Spleen (tissue), 11 donors: ENCODE results near the gene ZFYVE26. TPM values are rescaled to one million over a fixed set of nuclear protein-coding genes. Genes with fewer than 3 reads are reported as not detected.

Experiments used
- DNase-seq: peaks from one replicate; pipeline ENCODE4 v3.0.0-alpha.2; 2020
- H3K27ac ChIP-seq, 8 donors: fragments of 200-600 bp; sonication (generic) in 7 of 8; 1 replicate in 4 of 8; 2 replicates in 4 of 8; pipeline versions ENCODE4 v1.5.0 to v1.8.0; 2016 to 2021; ENCODE audit warnings: inconsistent platforms in 4 of 8, mild to moderate bottlenecking in 4 of 8, moderate library complexity in 1 of 8
- H3K27me3 ChIP-seq, 7 donors: fragments of 200-600 bp; sonication (generic) in 6 of 7; replicated peaks in 1 of 7; 1 replicate in 4 of 7; 2 replicates in 3 of 7; pipeline versions ENCODE4 v1.5.0 to v1.8.0; 2016 to 2021; ENCODE audit warnings: inconsistent platforms in 3 of 7, mild to moderate bottlenecking in 1 of 7
- H3K36me3 ChIP-seq, 6 donors: fragments of 200-600 bp; sonication (generic) in 5 of 6; 1 replicate in 4 of 6; 2 replicates in 2 of 6; pipeline versions ENCODE4 v1.5.0 to v1.8.0; 2016 to 2021; ENCODE audit warnings: inconsistent platforms in 2 of 6
- H3K4me1 ChIP-seq, 6 donors: fragments of 200-600 bp; sonication (generic) in 5 of 6; 1 replicate in 3 of 6; 2 replicates in 3 of 6; pipeline versions ENCODE4 v1.5.0 to v1.8.0; 2016 to 2021; ENCODE audit warnings: inconsistent platforms in 3 of 6
- H3K4me3 ChIP-seq, 8 donors: fragments of 200-600 bp; sonication (generic) in 7 of 8; 1 replicate in 4 of 8; 2 replicates in 4 of 8; pipeline versions ENCODE4 v1.5.0 to v1.8.0; 2016 to 2021; ENCODE audit warnings: inconsistent platforms in 4 of 8, mild to moderate bottlenecking in 4 of 8, moderate library complexity in 2 of 8
- H3K9me3 ChIP-seq, 8 donors: fragments of 200-600 bp; sonication (generic) in 7 of 8; 1 replicate in 4 of 8; 2 replicates in 4 of 8; pipeline versions ENCODE4 v1.5.0 to v1.8.0; 2016 to 2021; ENCODE audit warnings: inconsistent platforms in 4 of 8
- POLR2A ChIP-seq, 3 donors: fragments of 450-650 bp; IDR thresholded peaks; one replicate each; pipeline ENCODE4 v1.5.1; 2017; ENCODE audit warnings: antibody characterized with exemption in 3 of 3, mild to moderate bottlenecking in 1 of 3
- POLR2AphosphoS5 ChIP-seq, 3 donors: sonication (generic); formaldehyde crosslinking; IDR thresholded peaks; one replicate each; pipeline ENCODE4 v1.5.1; 2017; ENCODE audit warnings: antibody characterized with exemption in 3 of 3
- WGBS, 5 donors: extraction: QIAGEN DNeasy Blood & Tissue Kit in 3 of 5; methylation state at CpG; one replicate each; pipeline versions ENCODE4 v1.1.5 to v1.1.7; 2013 to 2018; 5-methylcytosine and 5-hydroxymethylcytosine counted together
- intact Hi-C: fragments of 100-400 bp; cut with DNase I; formaldehyde crosslinking; loops from one replicate; pipeline ENCODE4 v1.15.0; 2023; ENCODE audit warnings: low total_unique reads
- polyA plus RNA-seq, 3 donors: library from polyadenylated mRNA; stranded (reverse); fragments of 200-250 nt; gene quantifications; one replicate each; pipeline ENCODE4 v1.2.1, GENCODE V29; 2013
- total RNA-seq, 7 donors: library from RNA; depleted of rRNA in 3 of 7; stranded (reverse); fragments of >200 nt in 3 of 7; fragmentation: NEBNext Ultra II Directional in 4 of 7; extraction: Animal tissue kit (Norgen Biotek cat#: 25700) in 4 of 7; gene quantifications; one replicate each; pipeline versions ENCODE4 v1.1.0 to v1.2.1, GENCODE V29; 2016 to 2021
- TF ChIP-seq, protein P1 (sequence below), 11 experiments: fragments of 200-600 bp in 7 of 11; fragments of 450-650 bp in 4 of 11; sonication (generic) in 4 of 11; IDR thresholded peaks in 8 of 11; conservative IDR thresholded peaks in 3 of 11; 1 replicate in 7 of 11; 2 replicates in 4 of 11; pipeline versions ENCODE4 v1.4.0 to v1.8.0; 2016 to 2021; ENCODE audit warnings: antibody characterized with exemption in 11 of 11, inconsistent platforms in 4 of 11, mild to moderate bottlenecking in 1 of 11
- donor health status: healthy with polysubstance abuse.
- donor health status: DM: no; HTN: no; CAD: no; lungs with moderate emphysema.
- donor health status: DM: no; HTN: no; CAD: no.
- donor health status: Bipolar disorder and iron deficiency.
- donor health status: healthy.
- donor health status: DM: no; HTN: no; CAD: no.
- donor health status: DM: yes; HTN: yes; CAD: no.

Gene ZFYVE26
- total and polyA plus RNA-seq, 10 donors, result 3.6 to 43.5 (median 35.5) TPM

DNA sequence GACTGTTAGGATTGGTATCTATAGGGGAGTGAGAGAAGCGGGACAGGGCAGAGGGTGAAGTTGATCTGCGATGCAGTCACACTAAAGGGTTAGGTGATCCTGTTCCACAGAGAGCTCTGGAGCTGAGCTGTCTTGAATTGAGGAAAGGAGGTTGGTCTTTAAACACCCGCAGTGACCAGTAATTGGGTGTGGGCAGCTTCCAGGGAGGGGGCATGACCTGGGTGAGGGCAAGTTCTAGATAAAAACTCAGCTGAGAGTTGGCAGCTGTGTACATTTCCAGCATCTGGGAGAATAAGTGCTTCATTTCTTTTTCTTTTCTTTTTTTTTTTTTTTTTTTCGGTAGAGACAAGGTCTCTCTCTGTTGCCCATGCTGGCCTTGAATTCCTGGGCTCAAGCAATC is 79.6 kb downstream of the ZFYVE26 start:
- Histone ChIP-seq H3K27ac (no peak overlapping the region), H3K27me3 (no peaks in the 10 kb centered on the region), H3K4me1 (no peaks in the 10 kb centered on the region), H3K36me3 (no peaks in the 10 kb centered on the region), H3K9me3 (no peaks in the 10 kb centered on the region), H3K4me3 (no peak overlapping the region)
- WGBS, 5 donors, result 75 to 94% (median 82%) methylated on average over 3 to 4 of the region's 4 CpGs
- TF ChIP-seq POLR2A (IDR thresholded peaks at IDR 0.05) (no peak), POLR2AphosphoS5 (IDR thresholded peaks at IDR 0.05) (no peak)
- TF ChIP-seq, protein P1, sequence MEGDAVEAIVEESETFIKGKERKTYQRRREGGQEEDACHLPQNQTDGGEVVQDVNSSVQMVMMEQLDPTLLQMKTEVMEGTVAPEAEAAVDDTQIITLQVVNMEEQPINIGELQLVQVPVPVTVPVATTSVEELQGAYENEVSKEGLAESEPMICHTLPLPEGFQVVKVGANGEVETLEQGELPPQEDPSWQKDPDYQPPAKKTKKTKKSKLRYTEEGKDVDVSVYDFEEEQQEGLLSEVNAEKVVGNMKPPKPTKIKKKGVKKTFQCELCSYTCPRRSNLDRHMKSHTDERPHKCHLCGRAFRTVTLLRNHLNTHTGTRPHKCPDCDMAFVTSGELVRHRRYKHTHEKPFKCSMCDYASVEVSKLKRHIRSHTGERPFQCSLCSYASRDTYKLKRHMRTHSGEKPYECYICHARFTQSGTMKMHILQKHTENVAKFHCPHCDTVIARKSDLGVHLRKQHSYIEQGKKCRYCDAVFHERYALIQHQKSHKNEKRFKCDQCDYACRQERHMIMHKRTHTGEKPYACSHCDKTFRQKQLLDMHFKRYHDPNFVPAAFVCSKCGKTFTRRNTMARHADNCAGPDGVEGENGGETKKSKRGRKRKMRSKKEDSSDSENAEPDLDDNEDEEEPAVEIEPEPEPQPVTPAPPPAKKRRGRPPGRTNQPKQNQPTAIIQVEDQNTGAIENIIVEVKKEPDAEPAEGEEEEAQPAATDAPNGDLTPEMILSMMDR (IDR thresholded peaks at IDR 0.05 in 8 of 11, conservative IDR thresholded peaks at IDR 0.05 in 3 of 11), result no peak
- intact Hi-C loops, result no loop called here
- DNase-seq, result no peak

DNA sequence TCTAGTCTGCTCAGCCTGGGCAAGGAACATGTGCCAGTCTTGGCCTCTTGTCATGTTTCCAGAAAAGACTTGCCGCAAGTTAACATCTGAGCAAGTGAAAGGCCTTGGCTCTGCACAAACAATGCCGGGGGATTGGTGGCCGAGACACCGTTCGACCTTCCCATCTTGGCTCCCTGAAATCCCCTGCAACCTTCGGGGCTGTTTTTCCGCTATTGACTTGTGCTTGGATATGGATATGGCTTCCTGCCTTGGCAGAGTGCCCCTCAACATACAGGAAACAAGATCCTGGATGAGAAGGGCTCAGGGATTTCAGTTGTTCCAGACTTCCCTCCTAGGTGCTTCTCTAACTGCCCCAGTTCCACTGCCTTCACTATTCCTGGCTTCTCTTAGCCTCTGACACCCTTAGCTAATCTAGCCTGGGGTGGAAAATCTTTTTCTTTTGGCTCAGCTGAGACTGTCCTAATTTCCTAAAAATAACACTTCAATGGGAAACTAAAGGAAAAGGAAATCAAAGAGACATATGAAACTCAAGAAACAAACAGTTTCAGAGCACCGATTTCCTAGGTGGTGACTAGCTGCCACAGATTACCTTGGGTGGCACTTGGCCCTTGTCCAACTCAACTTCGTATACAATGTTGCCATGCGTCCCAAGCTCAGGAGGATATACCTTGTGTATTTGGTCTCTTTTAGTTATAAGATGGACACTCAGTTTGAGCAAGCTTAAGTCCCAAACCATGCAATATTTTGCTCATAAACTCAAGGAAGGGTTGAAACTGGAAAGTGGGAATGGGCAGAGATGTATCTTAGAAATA is 80.8 kb downstream of the ZFYVE26 start:
- no peak for DNase-seq
- H3K4me3 ChIP-seq, result no peak overlapping the region
- peak overlapping the region in 5 of 8 donors; percentile 34 to 59 (median 48) for H3K27ac ChIP-seq
- H3K36me3 ChIP-seq, result no peaks in the 10 kb centered on the region
- intact Hi-C loops, result no loop called here
- 76 to 87% (median 78%) methylated on average over 10 of the region's 10 CpGs for WGBS, 5 donors
- H3K9me3 ChIP-seq, result no peaks in the 10 kb centered on the region
- TF ChIP-seq POLR2AphosphoS5 (IDR thresholded peaks at IDR 0.05), result peak in 2 of 3 donors; percentile 5 to 32
- TF ChIP-seq, protein P1 (IDR thresholded peaks at IDR 0.05 in 8 of 11, conservative IDR thresholded peaks at IDR 0.05 in 3 of 11), result no peak
- no peaks in the 10 kb centered on the region for H3K4me1 ChIP-seq
- no peaks in the 10 kb centered on the region for H3K27me3 ChIP-seq

- no peak for DNase-seq
- peak overlapping the region in 4 of 8 donors; percentile 44 to 59 (median 52) for H3K27ac ChIP-seq
- TF ChIP-seq POLR2A (IDR thresholded peaks at IDR 0.05) (no peak), POLR2AphosphoS5 (IDR thresholded peaks at IDR 0.05) (no peak)
- no peaks in the 10 kb centered on the region for H3K4me1 ChIP-seq
- no peaks in the 10 kb centered on the region for H3K27me3 ChIP-seq
- no peak overlapping the region for H3K4me3 ChIP-seq
- no peaks in the 10 kb centered on the region for H3K9me3 ChIP-seq
- intact Hi-C loops, result no loop called here
- WGBS, 5 donors, result 40 to 73% (median 62%) methylated on average over 3 of the region's 3 CpGs
- H3K36me3 ChIP-seq, result no peaks in the 10 kb centered on the region
Observed at GRCh38 chr14:67734675-67735074, 81.7 kb downstream of the ZFYVE26 start.

DNA sequence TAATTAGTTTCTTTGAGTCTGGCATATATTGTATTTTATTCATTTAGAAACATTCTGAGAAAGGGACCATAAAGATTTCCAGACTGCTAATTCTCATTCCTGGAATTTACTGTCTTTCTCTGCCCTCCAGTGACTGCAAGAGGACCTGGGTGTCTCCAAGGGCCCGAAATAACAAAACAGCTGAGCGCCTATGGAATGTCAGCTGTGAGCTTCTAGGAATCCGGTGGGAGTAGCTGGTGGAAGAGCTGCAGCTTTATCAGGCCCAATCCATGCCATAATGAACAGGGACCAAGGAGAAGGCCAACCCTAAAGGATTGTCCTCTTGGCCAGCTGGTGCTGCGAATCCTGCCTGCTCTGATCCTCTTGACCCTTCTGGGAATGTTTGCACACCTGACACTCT is 82.8 kb downstream of the ZFYVE26 start:
- whole genome bisulfite sequencing, 5 donors, result 81 to 93% (median 89%) methylated on average over 4 of the region's 4 CpGs
- Histone ChIP-seq H3K36me3 (no peaks in the 10 kb centered on the region), H3K9me3 (no peaks in the 10 kb centered on the region), H3K27me3 (peaks cover 0 to 5% (median 0%) of the 10 kb centered on the region in 7 donors), H3K4me3 (no peak overlapping the region), H3K4me1 (no peaks in the 10 kb centered on the region), H3K27ac (peak overlapping the region in 1 of 8 donors; percentile 59)
- intact Hi-C loops, result no loop called here
- TF ChIP-seq, protein P1 (IDR thresholded peaks at IDR 0.05 in 8 of 11, conservative IDR thresholded peaks at IDR 0.05 in 3 of 11), result no peak
- TF ChIP-seq POLR2A (IDR thresholded peaks at IDR 0.05) (no peak), POLR2AphosphoS5 (IDR thresholded peaks at IDR 0.05) (no peak)
- no peak for DNase-seq
